HT1080 (cell line): ENCODE data around the gene GABARAPL1. TPM values are rescaled to one million over a fixed set of nuclear protein-coding genes. Genes with fewer than 3 reads are reported as not detected.
A peak's percentile ranks its signal among the peaks of the same experiment; 100 is the strongest.
"Not testable (repeated sequence)": the region's sequence is repeated elsewhere in the genome, so short reads cannot be mapped to it uniquely, and the experiment has no call there.

Experiments used
- DNase-seq: peaks from one replicate; pipeline ENCODE4 v3.0.0-alpha.2; 2015; ENCODE audit warnings: low read depth
- total RNA-seq: library from RNA; depleted of rRNA; stranded (reverse); fragments of >200 nt; shearing (Covaris generic); gene quantifications from 2 replicates; pipeline ENCODE4 v1.2.3, GENCODE V29; 2014

Gene GABARAPL1
- total RNA-seq, 1 experiment from 2014 or later: 3.9 TPM

DNA sequence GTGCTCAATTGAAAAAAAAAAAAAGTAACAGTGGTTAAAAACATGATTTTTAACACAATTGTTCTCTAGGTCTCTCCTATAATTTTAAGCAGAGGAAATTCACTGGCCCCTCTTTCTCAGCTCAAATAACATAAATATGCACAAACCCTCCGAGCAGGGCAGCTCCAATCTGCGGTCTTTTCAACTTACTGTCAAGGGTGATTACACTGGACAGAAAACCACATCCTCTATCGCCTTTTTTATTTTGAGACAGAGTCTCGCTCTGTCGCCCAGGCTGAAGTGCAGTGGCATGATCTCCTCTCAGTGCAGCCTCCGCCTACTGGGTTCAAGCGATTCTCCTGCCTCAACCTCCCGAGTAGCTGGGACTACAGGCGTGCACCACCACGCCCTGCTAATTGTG is 16.5 kb upstream of the GABARAPL1 start:
- DNase-seq: no peak

DNA sequence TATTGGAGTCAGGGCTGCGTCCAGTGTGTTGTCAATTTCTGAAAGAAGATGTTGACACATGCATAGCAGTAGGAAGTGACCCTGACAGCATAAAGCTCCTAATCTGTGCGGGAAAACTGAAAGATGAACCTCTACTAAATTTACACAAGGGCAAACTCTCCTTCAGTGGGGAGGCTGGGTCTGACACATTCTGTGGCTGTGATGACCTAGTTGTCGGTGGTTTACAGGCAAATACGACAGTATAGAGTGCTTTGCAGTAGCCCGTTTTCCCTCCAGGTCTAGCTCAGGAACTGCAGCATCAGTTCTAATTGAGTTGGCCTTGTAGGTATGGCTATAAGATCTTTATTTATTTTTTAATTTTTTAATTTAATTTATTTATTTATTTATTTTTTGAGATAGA is 14.8 kb upstream of the GABARAPL1 start:
- no peak for DNase-seq

DNA sequence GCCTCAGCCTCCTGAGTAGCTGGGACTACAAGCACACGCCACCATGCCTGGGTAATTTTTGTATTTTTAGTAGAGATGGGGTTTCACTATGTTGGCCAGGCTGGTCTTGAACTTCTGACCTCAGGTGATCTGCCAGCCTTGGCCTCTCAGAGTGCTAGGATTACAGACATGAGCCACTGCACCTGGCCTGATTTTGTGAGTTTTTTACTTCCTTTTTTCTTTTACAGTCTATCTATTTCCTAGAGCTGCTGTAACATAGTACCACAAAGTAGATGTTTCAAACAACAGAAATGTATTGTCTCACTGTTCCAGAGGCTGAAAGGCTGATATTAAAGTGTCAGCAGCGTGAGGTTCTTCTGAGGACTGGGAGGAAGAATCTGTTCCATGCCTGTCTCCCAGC is 8.2 kb upstream of the GABARAPL1 start:
- DNase-seq: not testable (repeated sequence)

DNA sequence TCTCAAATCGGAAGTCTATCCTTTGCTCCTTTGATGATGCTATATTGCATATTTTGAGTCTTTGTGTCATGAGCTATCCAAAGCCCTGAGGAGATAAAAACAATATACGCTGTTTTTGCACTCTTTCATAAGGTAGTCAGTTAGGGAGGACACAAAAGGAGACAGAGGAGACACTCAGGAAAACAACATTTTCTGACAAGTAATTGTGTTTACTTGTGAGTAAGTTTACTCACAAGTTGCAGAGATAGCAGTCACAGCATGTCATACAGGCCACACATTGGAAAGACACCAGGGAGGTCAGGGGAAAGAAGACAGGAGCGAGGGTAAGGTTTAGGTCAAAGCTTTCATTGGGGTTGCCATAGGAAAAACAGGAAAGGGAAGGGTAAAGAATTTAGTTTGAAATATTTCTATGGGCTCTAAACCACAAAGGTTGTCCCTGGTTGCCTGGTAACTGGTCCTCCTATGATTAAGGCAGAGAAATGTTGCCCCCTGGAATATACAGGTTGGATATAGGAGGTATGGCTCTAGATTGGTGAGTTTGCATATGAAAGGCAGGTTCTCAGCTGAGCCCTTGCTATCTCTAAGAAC is 7.4 kb upstream of the GABARAPL1 start:
- DNase-seq: peak; percentile 17

DNA sequence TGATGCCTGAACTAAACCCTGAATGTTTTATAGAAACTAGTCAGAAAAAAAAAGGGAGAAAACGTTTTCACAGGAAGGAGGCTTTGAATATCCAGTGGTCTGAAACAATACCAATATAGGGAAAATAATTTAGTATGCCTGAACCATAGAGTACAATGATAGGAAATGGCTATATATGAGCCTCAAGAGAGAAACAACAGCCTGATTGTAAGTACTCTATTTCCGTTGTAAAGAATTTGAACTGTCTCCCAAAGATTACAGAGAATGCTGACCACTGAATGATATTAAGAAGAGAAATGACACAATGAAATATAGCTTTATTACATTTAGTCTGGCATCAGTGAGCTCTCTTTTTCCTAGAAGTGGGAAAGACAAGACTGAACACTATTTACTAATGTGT is 5.5 kb upstream of the GABARAPL1 start:
- no peak for DNase-seq

DNA sequence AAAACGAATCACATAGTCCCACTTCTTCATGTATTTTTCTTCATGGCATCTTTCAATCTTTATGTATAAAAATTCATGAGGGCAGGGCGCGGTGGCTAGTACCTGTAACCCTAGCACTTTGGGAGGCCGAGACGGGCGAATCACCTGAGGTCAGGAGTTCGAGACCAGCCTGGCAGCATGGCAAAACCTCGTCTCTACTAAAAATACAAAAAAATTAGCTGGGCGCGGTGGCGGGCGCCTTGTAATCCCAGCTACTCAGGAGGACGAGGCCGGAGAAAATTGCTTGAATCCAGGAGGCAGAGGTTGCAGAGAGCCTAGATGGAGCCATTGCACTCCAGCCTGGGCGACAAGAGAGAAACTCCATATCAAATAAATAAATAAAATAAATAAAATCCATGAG is 2.5 kb upstream of the GABARAPL1 start:
- no peak for DNase-seq

DNA sequence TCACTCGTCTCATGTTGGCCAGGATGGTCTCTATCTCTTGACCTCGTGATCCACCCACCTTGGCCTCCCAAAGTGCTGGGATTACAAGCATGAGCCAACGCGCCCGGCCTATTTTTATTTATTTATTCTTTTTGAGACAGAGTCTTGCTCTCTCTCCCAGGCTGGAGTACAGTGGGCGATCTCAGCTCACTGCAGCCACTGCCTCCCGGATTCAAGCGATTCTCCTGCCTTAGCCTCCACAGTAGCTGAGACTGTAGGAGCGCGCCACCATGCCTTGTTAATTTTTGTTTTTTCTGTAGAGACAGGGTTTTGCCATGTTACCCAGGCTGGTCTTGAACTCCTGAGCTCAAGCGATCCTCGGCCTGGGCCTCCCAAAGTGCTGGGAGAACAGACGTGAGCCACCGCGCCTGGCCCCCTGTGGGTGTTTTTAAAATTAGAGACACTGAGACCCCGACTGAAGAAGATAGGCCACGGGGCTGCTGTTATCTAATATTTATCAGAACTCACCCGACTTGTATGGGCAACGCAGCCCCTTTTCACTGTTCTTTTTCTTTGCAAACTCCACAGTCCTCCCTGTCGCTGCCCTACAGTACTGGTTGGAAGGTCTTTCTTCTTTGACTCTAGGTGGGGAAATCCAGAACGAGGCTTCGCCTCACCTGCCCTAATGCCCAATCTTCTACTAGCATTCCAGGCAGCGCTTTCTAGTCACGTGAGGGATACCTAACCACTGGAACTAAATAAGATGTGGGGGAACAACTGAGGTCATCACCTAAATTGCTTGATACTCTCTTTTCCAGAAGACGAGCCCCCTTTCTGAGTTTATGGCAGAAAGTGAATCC is 1.4 kb upstream of the GABARAPL1 start:
- DNase-seq: peak; percentile 81

DNA sequence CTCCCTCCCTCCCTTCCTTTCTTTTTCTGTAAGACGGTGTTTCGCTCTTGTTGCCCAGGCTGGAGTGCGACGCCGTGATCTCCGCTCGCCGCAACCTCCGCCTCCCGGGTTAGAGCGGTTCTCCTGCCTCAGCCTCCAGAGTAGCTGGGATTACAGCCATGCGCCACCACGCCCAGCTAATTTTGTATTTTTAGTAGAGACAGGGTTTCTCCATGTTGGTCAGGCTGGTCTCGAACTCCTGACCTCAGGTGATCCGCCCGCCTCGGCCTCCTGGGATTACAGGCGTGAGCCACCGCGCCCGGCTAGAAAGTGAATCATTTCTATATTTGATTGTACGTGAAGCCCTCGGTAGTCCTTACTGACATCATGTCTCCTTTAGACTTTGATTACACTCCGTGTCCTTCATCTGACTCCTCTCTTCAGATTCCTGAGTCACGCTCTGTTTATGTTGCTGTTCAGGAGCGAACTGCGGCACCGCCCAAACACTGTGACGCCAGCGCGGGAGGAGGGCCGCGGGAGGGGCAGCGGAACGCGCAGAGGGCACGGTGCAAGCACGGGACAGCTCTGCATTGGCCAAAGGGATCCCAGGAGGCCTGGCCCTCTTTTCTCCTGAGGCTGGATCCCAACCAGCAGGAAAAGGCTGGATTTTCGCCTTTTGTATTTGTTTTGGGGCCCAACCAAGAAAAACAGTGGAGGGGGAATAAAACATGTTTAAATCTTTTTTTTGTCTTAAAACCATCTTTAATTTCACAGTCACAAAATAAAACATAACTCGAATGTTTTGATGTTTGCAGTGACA is 538 bp upstream of the GABARAPL1 start:
- DNase-seq: peak; percentile 98

DNA sequence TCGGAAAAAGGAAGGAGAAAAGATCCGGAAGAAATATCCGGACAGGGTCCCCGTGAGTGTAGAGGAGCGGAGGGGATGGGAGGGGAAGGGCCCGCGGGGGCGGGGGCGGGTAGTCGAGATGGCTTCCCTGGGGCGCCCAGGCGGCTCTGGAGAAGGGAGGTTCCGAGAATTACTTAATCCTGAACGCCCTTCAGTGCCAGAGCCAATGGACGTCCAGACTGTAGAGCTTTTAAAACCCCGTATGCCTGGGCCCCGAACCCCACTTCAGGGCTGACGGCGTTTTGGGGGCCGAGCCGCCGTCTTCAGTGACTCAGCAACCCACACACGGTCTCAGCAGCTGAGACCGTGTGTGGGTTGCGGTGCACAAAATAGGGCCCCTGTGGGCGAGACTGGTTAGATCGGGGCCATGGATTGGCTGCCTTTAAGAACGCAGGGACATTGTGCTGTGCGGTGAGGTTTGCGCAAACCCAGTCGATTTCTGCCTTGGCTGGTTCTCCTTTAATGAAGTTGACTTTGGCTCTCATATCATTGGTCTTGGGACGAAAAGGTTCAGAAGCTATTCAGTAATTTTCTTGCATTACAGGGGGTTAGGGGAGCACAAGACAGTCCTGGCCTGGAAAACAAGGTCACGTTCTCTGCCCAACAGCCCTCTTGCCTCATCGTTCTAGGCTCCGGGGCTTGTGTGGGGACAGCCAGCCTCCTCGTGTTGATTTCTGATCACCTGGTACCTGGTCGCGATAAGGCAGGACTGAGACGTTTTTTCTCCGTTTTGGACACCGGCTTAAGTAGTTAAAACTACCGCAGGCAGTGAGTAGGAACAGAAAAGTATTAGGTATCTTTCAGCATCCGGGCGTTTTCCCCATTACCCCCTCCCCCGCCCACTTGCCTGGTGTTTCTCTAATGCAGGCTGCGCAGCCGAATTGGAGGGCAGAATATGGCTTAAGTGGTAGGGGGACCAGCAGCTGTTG is 775 bp downstream of the GABARAPL1 start:
- peak; percentile 47 for DNase-seq

DNA sequence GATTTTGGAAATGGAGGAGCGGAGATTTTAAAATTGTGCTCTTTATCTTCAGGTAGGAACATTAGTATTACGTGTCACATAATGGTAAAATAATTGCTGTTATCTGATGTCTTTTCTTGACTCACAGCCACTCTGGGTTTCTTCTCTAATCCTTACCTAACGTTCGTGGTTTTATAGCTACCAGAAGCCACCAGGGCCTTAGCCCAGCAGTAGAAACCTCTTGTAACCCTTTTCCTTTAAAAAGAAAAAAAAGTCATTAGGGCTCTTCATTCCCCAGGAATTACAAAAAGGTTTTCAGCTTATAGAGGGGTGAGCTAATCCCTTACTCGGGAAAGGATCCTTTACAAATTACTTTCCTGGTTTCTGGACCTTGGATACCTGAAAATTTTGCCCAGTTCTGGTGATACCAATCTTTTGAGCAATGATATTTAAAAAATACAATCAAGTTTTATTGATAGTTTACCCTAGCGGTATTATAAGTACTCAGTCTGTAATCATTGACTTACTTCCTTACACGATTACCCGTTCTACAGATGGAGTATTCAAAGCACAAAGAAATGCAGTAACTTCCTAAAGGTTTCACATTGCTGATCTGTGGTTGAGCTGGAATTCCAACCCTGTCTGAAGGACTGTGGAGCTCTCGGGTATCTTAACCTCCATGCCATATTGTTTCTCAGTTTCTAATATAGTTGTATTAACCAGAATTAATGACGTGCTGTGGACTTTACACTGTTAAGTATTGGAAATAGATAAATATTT is 1.6 kb downstream of the GABARAPL1 start:
- peak; percentile 44 for DNase-seq

DNA sequence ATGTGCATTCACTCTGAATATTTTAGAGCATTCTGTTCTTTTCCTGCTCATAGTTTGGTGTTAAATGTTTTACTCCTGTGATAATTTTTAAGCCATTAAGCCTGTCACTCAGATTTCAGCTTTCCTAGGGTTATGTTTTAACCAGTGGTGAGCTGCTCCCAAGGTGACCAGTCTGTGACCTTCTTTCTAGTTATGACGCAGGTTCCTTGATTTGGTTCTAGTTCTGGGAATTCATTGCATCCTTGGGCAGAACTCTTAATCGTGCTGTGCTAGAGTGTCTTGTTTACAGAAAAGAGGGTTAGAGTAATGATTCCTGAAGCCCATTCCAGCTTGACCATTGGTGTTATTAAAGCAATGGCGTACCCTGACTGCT is 2.2 kb downstream of the GABARAPL1 start:
- no peak for DNase-seq

DNA sequence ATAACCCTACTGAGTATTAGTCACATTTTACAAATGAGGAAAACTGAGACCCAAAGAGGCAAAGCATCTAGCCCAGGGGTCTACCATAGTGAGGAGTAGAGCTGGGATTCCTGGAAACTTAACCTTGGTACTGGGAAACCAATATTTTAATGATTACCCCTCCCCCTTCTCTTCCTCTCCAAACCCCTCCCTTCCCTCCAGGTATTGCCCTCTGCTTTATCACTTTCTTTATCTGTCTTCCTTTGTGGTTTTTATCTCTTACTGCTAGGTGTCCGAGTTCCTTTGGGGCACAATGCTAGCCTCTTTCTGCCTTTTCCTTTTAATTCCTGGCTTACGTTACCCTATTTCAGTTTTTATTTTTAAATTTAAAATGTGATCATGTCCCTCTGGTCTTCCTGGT is 2.8 kb downstream of the GABARAPL1 start:
- no peak for DNase-seq

DNA sequence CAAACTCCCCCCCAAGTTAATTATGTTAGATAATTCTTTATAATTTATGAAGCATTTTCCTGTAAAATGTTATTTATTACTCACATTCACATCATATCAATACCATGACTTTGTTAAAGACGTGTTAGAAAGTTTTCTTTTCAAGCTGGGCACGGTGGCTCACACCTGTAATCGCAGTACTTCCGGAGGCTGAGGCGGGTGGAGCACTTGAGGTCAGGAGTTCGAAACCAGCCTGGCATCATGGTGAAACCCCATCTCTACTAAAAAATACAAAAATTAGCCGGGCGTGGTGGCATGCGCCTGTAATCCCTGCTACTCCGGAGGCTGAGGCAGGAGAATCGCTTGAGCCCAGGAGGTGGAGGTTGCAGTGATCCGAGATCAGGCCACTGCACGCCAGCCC is 3.3 kb downstream of the GABARAPL1 start:
- not testable (repeated sequence) for DNase-seq

DNA sequence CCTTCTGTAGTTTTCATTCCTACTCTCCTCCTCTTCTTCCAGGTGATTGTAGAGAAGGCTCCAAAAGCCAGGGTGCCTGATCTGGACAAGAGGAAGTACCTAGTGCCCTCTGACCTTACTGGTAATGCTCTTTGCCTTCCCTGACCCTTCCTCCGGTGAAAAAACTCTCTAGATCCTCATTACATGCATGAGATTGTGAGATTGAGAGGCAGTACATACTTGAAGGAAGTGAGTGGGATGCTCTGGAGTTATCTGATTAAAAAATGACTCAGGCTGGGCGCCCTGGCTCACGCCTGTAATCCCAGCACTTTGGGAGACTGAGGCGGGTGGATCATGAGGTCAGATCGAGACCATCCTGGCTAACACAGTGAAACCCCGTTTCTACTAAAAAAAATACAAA is 5.3 kb downstream of the GABARAPL1 start:
- no peak for DNase-seq

DNA sequence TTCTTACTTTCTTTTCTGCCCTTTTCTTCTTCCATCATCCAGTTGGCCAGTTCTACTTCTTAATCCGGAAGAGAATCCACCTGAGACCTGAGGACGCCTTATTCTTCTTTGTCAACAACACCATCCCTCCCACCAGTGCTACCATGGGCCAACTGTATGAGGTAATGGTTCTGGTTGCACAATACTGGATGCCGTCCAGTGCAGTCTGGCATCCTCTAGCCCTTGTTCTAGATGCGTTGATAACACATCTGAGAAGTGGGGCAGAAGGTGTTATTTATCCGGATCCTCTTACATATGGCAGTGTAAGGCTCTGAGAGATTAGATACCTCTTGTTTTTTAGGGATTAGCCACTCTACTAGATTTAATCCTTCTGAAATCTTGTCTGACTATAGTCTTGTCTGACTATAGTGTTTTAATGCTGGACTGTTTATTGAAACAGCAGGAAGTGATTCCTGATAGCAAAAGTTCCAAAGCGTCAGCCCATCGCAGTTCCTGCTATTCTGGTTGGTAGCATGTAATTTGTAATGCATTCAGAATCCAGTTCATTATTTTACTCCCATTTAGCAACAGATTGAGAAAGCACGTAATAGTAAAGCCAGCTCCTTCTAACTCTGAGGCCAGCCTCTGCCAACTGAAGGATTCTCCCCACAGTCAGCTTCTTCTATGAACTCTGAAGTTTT is 7.9 kb downstream of the GABARAPL1 start:
- no peak for DNase-seq

DNA sequence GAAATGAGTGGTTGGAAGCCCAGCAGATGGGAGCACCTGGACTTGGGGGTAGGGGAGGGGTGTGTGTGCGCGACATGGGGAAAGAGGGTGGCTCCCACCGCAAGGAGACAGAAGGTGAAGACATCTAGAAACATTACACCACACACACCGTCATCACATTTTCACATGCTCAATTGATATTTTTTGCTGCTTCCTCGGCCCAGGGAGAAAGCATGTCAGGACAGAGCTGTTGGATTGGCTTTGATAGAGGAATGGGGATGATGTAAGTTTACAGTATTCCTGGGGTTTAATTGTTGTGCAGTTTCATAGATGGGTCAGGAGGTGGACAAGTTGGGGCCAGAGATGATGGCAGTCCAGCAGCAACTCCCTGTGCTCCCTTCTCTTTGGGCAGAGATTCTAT is 9.2 kb downstream of the GABARAPL1 start:
- no peak for DNase-seq

DNA sequence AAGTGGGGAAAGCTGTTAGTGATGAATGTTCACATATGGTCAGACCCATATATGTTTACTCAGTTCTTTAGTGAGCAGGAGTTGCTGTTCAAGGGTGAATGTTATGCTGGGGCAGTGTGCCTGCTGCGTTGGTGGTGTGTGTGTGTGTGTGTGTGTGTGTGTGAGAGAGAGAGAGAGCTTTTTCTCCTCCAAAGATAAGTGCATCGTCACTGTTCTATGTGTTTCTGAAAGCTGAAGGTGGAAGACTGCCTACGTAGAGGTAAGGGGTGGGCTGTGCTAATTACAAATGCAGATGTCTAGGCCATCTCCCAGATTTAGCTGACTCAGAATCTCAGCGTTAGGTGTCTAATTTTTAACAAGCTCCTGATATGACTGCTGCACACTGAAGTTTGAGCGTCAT is 10.5 kb downstream of the GABARAPL1 start:
- no peak for DNase-seq

DNA sequence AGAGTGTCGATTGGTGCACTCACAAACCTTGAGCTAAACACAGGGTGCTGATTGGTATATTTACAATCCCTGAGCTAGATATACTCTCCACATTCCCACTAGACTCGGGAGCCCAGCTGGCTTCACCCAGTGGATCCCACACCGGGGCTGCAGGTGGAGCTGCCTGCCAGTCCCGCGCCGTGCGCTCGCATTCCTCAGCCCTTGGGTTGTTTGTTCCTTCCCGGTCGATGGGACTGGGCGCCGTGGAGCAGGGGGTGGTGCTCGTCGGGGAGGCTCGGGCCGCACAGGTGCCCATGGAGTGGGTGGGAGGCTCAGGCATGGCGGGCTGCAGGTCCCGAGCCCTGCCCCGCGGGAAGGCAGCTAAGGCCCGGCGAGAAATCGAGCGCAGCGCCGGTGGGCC is 12.7 kb downstream of the GABARAPL1 start:
- DNase-seq: not testable (repeated sequence)

DNA sequence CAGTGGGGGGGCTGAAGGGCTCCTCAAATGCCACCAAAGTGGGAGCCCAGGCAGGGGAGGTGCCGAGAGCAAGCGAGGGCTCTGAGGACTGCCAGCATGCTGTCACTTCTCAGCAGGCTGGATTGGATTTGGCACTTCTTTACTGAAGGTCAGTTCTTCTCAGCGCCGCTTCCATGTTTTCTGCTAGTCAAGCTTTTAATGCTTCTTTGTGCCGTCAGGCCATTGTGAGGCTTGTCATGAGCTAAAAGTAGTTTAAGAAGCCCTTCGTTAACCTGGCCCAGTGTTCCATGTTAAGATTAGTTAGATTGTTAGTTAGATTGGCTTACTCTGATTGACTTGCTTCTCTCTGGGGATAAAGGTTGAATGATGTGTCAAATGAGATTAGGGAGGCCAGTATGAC is 13.4 kb downstream of the GABARAPL1 start:
- no peak for DNase-seq

DNA sequence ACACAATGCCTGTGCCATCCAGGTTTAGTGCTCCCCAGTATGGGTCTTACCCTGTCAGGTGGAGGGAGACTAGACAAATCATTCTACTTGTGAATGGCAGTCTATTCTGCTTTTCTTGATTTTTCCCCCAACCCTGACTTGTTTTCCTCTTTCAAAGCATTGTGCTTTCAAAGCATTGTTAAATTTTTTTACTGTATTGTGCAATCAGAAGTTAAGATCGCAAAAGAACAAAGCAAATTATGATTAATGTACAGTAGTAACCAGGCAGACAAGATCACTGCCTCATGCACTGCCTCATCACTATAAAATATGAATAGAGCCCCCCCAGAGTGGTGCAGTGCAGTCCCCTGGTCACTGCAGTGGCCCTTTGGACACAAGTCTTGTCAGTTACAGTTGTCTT is 14.1 kb downstream of the GABARAPL1 start:
- no peak for DNase-seq
